Muscle of leg (tissue), 11 donors: ENCODE measurements around the gene GFOD1. TPM values are rescaled to one million over a fixed set of nuclear protein-coding genes. Genes with fewer than 3 reads are reported as not detected.

Experiments
- DNase-seq: peaks from one replicate; pipeline ENCODE4 v3.0.0; 2013
- H3K27ac ChIP-seq: one replicate; pipeline ENCODE4 v1.5.1; 2013; ENCODE audit warnings: mild to moderate bottlenecking, low read length, control low read depth
- H3K27me3 ChIP-seq: one replicate; pipeline ENCODE4 v1.6.1; 2013; ENCODE audit warnings: low read length; ENCODE audit not compliant: control insufficient read depth, insufficient read depth
- H3K36me3 ChIP-seq: one replicate; pipeline ENCODE4 v1.6.1; 2013; ENCODE audit warnings: low read length; ENCODE audit not compliant: control insufficient read depth, insufficient read depth
- H3K4me1 ChIP-seq: one replicate; pipeline ENCODE4 v1.6.1; 2013; ENCODE audit warnings: low read length; ENCODE audit not compliant: control insufficient read depth, insufficient read depth
- H3K4me3 ChIP-seq: one replicate; pipeline ENCODE4 v1.5.1; 2013; ENCODE audit warnings: low read length, control low read depth
- H3K9me3 ChIP-seq: replicated peaks from 2 replicates; pipeline ENCODE4 v1.6.1; 2013; ENCODE audit warnings: low read depth, low read length; ENCODE audit not compliant: control insufficient read depth
- WGBS: methylation state at CpG from one replicate; pipeline ENCODE4 v1.1.5; 2013; ENCODE audit warnings: missing lambda C conversion rate; ENCODE audit not compliant: insufficient coverage; 5-methylcytosine and 5-hydroxymethylcytosine counted together
- polyA plus RNA-seq, 8 donors: library from polyadenylated mRNA; unstranded; fragments of 120-200 nt; gene quantifications; one replicate each; pipeline versions ENCODE4 v1.2.1 to v1.2.3, GENCODE V29; 2013; ENCODE audit warnings: inconsistent platforms in 1 of 8, low replicate concordance in 1 of 8; ENCODE audit not compliant: insufficient read length in 8 of 8, insufficient read depth in 1 of 8
- total RNA-seq: library from RNA; stranded (reverse); fragments of 120-200 nt; gene quantifications from one replicate; pipeline ENCODE4 v1.2.4, GENCODE V29; 2013

Gene GFOD1
- total and polyA plus RNA-seq, 9 donors = 2.1 to 4.1 (median 2.6) TPM

- H3K9me3 ChIP-seq = peaks cover 3% of the 10 kb centered on the region
- H3K4me1 ChIP-seq = no peaks in the 10 kb centered on the region
- no peak for DNase-seq
- H3K27me3 ChIP-seq = peaks cover 4% of the 10 kb centered on the region
- WGBS = 63% methylated on average over 2 of the region's 5 CpGs
- no peak overlapping the region for H3K27ac ChIP-seq
- no peaks in the 10 kb centered on the region for H3K36me3 ChIP-seq
- no peak overlapping the region for H3K4me3 ChIP-seq
Measured at GRCh38 chr6:13478525-13478966, 8.9 kb downstream of the GFOD1 start.

GRCh38 chr6:13474787-13475186 is 12.6 kb downstream of the GFOD1 start:
- H3K4me1 ChIP-seq = no peaks in the 10 kb centered on the region
- WGBS = no CpG with 5 or more reads among the region's 3 CpGs

GRCh38 chr6:13474360-13474759 is 13.0 kb downstream of the GFOD1 start:
- H3K9me3 ChIP-seq = peaks cover 3% of the 10 kb centered on the region
- H3K4me1 ChIP-seq = no peaks in the 10 kb centered on the region
- H3K4me3 ChIP-seq = no peak overlapping the region
- H3K36me3 ChIP-seq = no peaks in the 10 kb centered on the region
- H3K27me3 ChIP-seq = no peaks in the 10 kb centered on the region
- DNase-seq = no peak
- WGBS = no CpG with 5 or more reads among the region's 3 CpGs
- H3K27ac ChIP-seq = no peak overlapping the region

More at GRCh38 chr6:13474787-13475186, 12.6 kb downstream of the GFOD1 start:
- no peak for DNase-seq
- no peak overlapping the region for H3K4me3 ChIP-seq
- peaks cover 3% of the 10 kb centered on the region for H3K9me3 ChIP-seq
- H3K27me3 ChIP-seq = no peaks in the 10 kb centered on the region
- no peak overlapping the region for H3K27ac ChIP-seq
- no peaks in the 10 kb centered on the region for H3K36me3 ChIP-seq

GRCh38 chr6:13473768-13474165 is 13.6 kb downstream of the GFOD1 start:
- Histone ChIP-seq H3K27ac (no peak overlapping the region), H3K27me3 (no peaks in the 10 kb centered on the region), H3K4me1 (no peaks in the 10 kb centered on the region), H3K4me3 (no peak overlapping the region), H3K9me3 (peaks cover 3% of the 10 kb centered on the region), H3K36me3 (no peaks in the 10 kb centered on the region)
- WGBS = 17% methylated on average over 4 of the region's 8 CpGs
- no peak for DNase-seq

GRCh38 chr6:13472976-13473767 is 14.2 kb downstream of the GFOD1 start:
- no peak overlapping the region for H3K27ac ChIP-seq
- no peak for DNase-seq
- no peaks in the 10 kb centered on the region for H3K4me1 ChIP-seq
- H3K36me3 ChIP-seq = no peaks in the 10 kb centered on the region
- H3K27me3 ChIP-seq = no peaks in the 10 kb centered on the region
- 84% methylated on average over 2 of the region's 5 CpGs for WGBS
- no peak overlapping the region for H3K4me3 ChIP-seq
- peaks cover 6% of the 10 kb centered on the region for H3K9me3 ChIP-seq

- Histone ChIP-seq H3K4me3 (no peak overlapping the region), H3K36me3 (no peaks in the 10 kb centered on the region), H3K27me3 (no peaks in the 10 kb centered on the region), H3K4me1 (no peaks in the 10 kb centered on the region), H3K9me3 (peaks cover 6% of the 10 kb centered on the region), H3K27ac (no peak overlapping the region)
- WGBS = no CpG with 5 or more reads among the region's 4 CpGs
- DNase-seq = no peak
Measured at GRCh38 chr6:13472099-13472498, 15.3 kb downstream of the GFOD1 start.

GRCh38 chr6:13471184-13471583 is 16.2 kb downstream of the GFOD1 start:
- Histone ChIP-seq H3K36me3 (no peaks in the 10 kb centered on the region), H3K27ac (no peak overlapping the region), H3K9me3 (peaks cover 6% of the 10 kb centered on the region), H3K4me1 (no peaks in the 10 kb centered on the region), H3K4me3 (no peak overlapping the region), H3K27me3 (no peaks in the 10 kb centered on the region)
- DNase-seq = no peak
- WGBS = no CpG with 5 or more reads among the region's 4 CpGs

GRCh38 chr6:13470238-13471140 is 16.9 kb downstream of the GFOD1 start:
- WGBS = 47% methylated on average over 4 of the region's 10 CpGs
- Histone ChIP-seq H3K36me3 (no peaks in the 10 kb centered on the region), H3K4me3 (no peak overlapping the region), H3K27ac (no peak overlapping the region), H3K9me3 (peaks cover 3% of the 10 kb centered on the region), H3K27me3 (no peaks in the 10 kb centered on the region), H3K4me1 (no peaks in the 10 kb centered on the region)
- DNase-seq = no peak

GRCh38 chr6:13469693-13470092 is 17.7 kb downstream of the GFOD1 start:
- H3K36me3 ChIP-seq = no peaks in the 10 kb centered on the region
- no peak overlapping the region for H3K27ac ChIP-seq
- no peak for DNase-seq
- peaks cover 3% of the 10 kb centered on the region for H3K9me3 ChIP-seq
- H3K4me3 ChIP-seq = no peak overlapping the region
- no peaks in the 10 kb centered on the region for H3K27me3 ChIP-seq
- no peaks in the 10 kb centered on the region for H3K4me1 ChIP-seq
- no CpG with 5 or more reads among the region's 2 CpGs for WGBS

GRCh38 chr6:13468839-13469238 is 18.6 kb downstream of the GFOD1 start:
- no peak for DNase-seq
- Histone ChIP-seq H3K27me3 (no peaks in the 10 kb centered on the region), H3K36me3 (no peaks in the 10 kb centered on the region), H3K4me3 (no peak overlapping the region), H3K27ac (no peak overlapping the region), H3K4me1 (no peaks in the 10 kb centered on the region), H3K9me3 (peaks cover 3% of the 10 kb centered on the region)
- no CpG with 5 or more reads among the region's 1 CpG for WGBS
